IPS-15b (cell line): ENCODE data around the gene ATP7A.

Experiments
- H3K27me3 ChIP-seq: one replicate; pipeline ENCODE4 v1.6.1; 2013; ENCODE audit warnings: low read length; ENCODE audit not compliant: control insufficient read depth, insufficient read depth
- H3K36me3 ChIP-seq: one replicate; pipeline ENCODE4 v1.6.1; 2013; ENCODE audit warnings: low read length; ENCODE audit not compliant: control insufficient read depth, insufficient read depth
- H3K4me1 ChIP-seq: one replicate; pipeline ENCODE4 v1.6.1; 2013; ENCODE audit warnings: mild to moderate bottlenecking, low read length; ENCODE audit not compliant: control insufficient read depth, insufficient read depth
- H3K4me3 ChIP-seq: one replicate; pipeline ENCODE4 v1.5.1; 2013; ENCODE audit warnings: low read depth, low read length
- H3K9ac ChIP-seq: one replicate; pipeline ENCODE4 v1.6.1; 2013; ENCODE audit warnings: low read depth, mild to moderate bottlenecking, low read length
- H3K9me3 ChIP-seq: one replicate; pipeline ENCODE4 v1.6.1; 2013; ENCODE audit warnings: mild to moderate bottlenecking, low read length; ENCODE audit not compliant: control insufficient read depth, insufficient read depth

Gene ATP7A

DNA sequence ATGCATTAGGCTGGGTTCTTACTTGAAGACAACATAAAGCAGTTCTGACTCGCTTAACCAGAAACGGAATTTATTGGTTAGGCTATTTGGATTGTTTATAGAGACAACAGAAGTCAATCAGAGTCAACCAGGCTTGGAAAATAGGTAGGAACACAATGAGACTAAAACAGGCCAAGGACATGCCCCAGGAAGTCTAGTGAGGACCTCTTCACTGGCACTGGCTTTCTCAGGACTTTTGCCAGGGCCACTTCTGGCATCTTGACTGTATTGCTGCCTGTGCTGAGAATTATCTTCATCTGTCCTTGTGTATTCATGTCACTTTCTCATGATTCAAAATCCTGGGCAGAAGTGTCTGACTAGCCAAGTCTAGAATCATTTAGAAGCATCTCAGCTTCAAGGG, 39.3 kb downstream of the ATP7A start:
- Histone ChIP-seq H3K9ac (no peak overlapping the region), H3K9me3 (no peaks in the 10 kb centered on the region), H3K4me1 (no peaks in the 10 kb centered on the region), H3K27me3 (no peaks in the 10 kb centered on the region), H3K36me3 (no peaks in the 10 kb centered on the region), H3K4me3 (no peak overlapping the region)

GRCh38 chrX:77952173-77952572, 41.7 kb downstream of the ATP7A start:
- Histone ChIP-seq H3K9ac (no peak overlapping the region), H3K27me3 (no peaks in the 10 kb centered on the region), H3K4me1 (no peaks in the 10 kb centered on the region), H3K9me3 (no peaks in the 10 kb centered on the region), H3K36me3 (no peaks in the 10 kb centered on the region), H3K4me3 (no peak overlapping the region)

- Histone ChIP-seq H3K4me1 (no peaks in the 10 kb centered on the region), H3K9me3 (no peaks in the 10 kb centered on the region), H3K27me3 (no peaks in the 10 kb centered on the region), H3K9ac (no peak overlapping the region), H3K4me3 (no peak overlapping the region), H3K36me3 (no peaks in the 10 kb centered on the region)
These were observed 42.8 kb downstream of the ATP7A start for GRCh38 chrX:77953302-77953701.

- Histone ChIP-seq H3K4me1 (no peaks in the 10 kb centered on the region), H3K9ac (no peak overlapping the region), H3K27me3 (no peaks in the 10 kb centered on the region), H3K36me3 (no peaks in the 10 kb centered on the region), H3K9me3 (no peaks in the 10 kb centered on the region), H3K4me3 (no peak overlapping the region)
These were observed 43.2 kb downstream of the ATP7A start for GRCh38 chrX:77953708-77954107.

GRCh38 chrX:77960567-77960966, 50.1 kb downstream of the ATP7A start:
- H3K36me3 ChIP-seq, result no peaks in the 10 kb centered on the region
- no peak overlapping the region for H3K9ac ChIP-seq
- no peak overlapping the region for H3K4me3 ChIP-seq
- no peaks in the 10 kb centered on the region for H3K27me3 ChIP-seq
- no peaks in the 10 kb centered on the region for H3K4me1 ChIP-seq
- no peaks in the 10 kb centered on the region for H3K9me3 ChIP-seq

GRCh38 chrX:77961063-77961462, 50.6 kb downstream of the ATP7A start:
- Histone ChIP-seq H3K4me3 (no peak overlapping the region), H3K9ac (no peak overlapping the region), H3K27me3 (no peaks in the 10 kb centered on the region), H3K36me3 (no peaks in the 10 kb centered on the region), H3K9me3 (no peaks in the 10 kb centered on the region), H3K4me1 (no peaks in the 10 kb centered on the region)

DNA sequence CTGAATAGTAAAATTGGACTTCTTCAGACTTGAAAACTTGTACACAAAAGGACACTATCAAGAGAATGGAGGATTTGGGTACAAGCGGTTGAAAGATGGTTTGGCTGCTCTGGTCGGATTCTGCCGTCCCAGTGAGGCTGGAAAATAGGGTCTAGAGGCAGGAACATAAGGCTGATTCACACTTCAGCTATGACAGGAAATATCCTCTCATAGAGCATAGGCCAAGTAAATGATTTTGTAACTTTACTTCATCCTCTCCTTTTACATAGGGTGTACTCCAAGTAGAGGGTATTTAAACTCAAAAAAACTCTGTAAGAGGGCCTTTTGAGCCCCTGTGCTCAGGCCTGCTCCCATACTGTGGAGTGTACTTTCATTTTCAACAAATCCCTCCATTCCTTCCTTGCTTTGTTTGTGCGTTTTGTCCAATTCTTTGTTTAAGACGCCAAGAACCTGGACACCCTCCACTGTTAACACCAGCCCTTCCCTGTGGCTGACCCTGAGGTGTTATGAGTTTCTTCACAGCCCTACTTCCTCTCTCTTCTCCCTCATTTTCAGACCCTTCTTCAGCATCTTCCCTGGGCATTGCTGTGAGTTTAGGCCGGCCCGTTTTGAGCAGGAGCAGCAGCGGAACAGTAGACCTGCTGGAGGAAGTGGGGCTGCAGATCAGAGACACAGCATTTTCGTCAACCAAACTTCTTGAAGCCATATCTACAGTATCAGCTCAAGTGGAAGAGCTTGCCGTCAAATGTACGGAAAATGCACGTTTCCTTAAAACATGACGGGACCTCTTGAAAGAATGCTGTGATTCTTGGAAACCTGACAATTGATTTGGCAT, 51.8 kb downstream of the ATP7A start:
- H3K9me3 ChIP-seq, result no peaks in the 10 kb centered on the region
- H3K4me3 ChIP-seq, result no peak overlapping the region
- no peaks in the 10 kb centered on the region for H3K4me1 ChIP-seq
- H3K27me3 ChIP-seq, result no peaks in the 10 kb centered on the region
- no peak overlapping the region for H3K9ac ChIP-seq
- no peaks in the 10 kb centered on the region for H3K36me3 ChIP-seq

- no peaks in the 10 kb centered on the region for H3K27me3 ChIP-seq
- H3K9ac ChIP-seq, result no peak overlapping the region
- H3K4me3 ChIP-seq, result no peak overlapping the region
- no peaks in the 10 kb centered on the region for H3K9me3 ChIP-seq
- no peaks in the 10 kb centered on the region for H3K4me1 ChIP-seq
- no peaks in the 10 kb centered on the region for H3K36me3 ChIP-seq
These were observed 55.9 kb downstream of the ATP7A start for GRCh38 chrX:77966361-77966760.

- Histone ChIP-seq H3K9me3 (no peaks in the 10 kb centered on the region), H3K4me1 (no peaks in the 10 kb centered on the region), H3K36me3 (no peaks in the 10 kb centered on the region), H3K27me3 (no peaks in the 10 kb centered on the region), H3K9ac (no peak overlapping the region), H3K4me3 (no peak overlapping the region)
These were observed 57.1 kb downstream of the ATP7A start for GRCh38 chrX:77967631-77968030.

GRCh38 chrX:77969538-77969937, 59.0 kb downstream of the ATP7A start, which contains the start of gene PGAM4:
Gene PGAM4, minus strand, starts transcription at chrX:77969638. Its CDS starts 0 bp downstream, at chrX:77969638.
- no peak within 1 kb of the TSS for H3K4me3 ChIP-seq
- H3K27me3 ChIP-seq, result no peaks in the 10 kb centered on the region
- H3K4me1 ChIP-seq, result no peaks in the 10 kb centered on the region

GRCh38 chrX:77975755-77976154, 65.3 kb downstream of the ATP7A start:
- Histone ChIP-seq H3K4me1 (no peaks in the 10 kb centered on the region), H3K9me3 (no peaks in the 10 kb centered on the region), H3K4me3 (no peak overlapping the region), H3K27me3 (no peaks in the 10 kb centered on the region), H3K36me3 (no peaks in the 10 kb centered on the region), H3K9ac (no peak overlapping the region)

More at GRCh38 chrX:77969538-77969937, 59.0 kb downstream of the ATP7A start, which contains the start of gene PGAM4:
- Histone ChIP-seq H3K36me3 (no peaks in the 10 kb centered on the region), H3K9ac (no peak within 1 kb of the TSS), H3K9me3 (no peaks in the 10 kb centered on the region)

GRCh38 chrX:77977095-77977494, 66.6 kb downstream of the ATP7A start:
- no peak overlapping the region for H3K9ac ChIP-seq
- no peak overlapping the region for H3K4me3 ChIP-seq
- no peaks in the 10 kb centered on the region for H3K27me3 ChIP-seq
- no peaks in the 10 kb centered on the region for H3K4me1 ChIP-seq
- no peaks in the 10 kb centered on the region for H3K36me3 ChIP-seq
- H3K9me3 ChIP-seq, result no peaks in the 10 kb centered on the region
